ENCODE measurements around the gene FAM50A. TPM values are rescaled to one million over a fixed set of nuclear protein-coding genes. Genes with fewer than 3 reads are reported as not detected.

The FAM50A gene
- total RNA-seq, 1 experiment from 2014 or later: 57.4 TPM

DNA sequence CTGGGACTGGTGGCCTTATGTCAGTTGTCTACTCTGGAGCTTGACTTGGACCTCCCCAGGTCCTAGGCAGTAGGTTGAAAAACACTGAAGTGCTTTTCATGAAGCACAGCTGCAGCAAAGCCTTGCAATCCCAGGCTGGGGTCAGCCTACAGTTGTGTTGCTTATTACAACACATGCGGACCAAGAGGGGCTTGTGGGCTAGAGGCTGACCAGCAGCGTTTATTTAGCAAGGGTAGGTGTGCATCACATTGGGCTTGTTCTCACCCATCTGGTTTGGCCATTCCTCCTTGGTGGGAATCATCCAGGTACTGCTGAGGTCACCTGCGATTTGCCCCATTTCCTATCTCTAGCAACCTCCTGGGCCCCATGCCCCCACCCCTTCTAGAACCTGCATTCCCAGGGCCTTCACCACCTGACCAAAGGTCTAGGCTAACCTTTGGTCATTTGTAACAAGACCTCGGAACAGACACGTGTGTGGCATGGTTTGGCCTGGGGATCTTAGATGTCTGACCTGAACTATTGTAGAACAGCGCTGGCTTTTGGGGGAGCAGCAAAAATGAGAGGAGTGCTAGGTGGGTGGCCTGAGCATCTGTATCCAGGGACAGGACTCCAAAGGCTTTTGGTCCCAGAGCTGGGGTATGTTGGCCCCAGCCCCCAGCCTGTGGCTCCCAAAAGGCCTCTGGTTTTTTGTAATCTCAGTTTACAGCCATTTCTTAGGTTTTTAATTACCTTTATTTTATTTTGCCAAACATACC, 42.7 kb upstream of the FAM50A start:
- Histone ChIP-seq H4K8ac (replicated peaks; ENCODE audit: insufficient read length, low read depth, low read length) (no peak overlapping the region), H3K23me2 (ENCODE audit: insufficient read length, low read depth, low read length, poor library complexity, severe bottlenecking) (peaks cover 16% of the 10 kb centered on the region), H2AK5ac (ENCODE audit: insufficient read length, low read length) (no peak overlapping the region), H3K56ac (ENCODE audit: insufficient read length, low read depth, low read length) (no peak overlapping the region), H2BK12ac (ENCODE audit: insufficient read length, low read depth, low read length) (no peak overlapping the region), H4K20me1 (ENCODE audit: control insufficient read depth, insufficient read depth, insufficient read length) (no peaks in the 10 kb centered on the region), H3K23ac (ENCODE audit: insufficient read length, low read depth, low read length) (no peak overlapping the region), H3K4me1 (ENCODE audit: insufficient read depth, low read length) (no peaks in the 10 kb centered on the region), H4K5ac (ENCODE audit: insufficient read length, low read depth, low read length) (no peak overlapping the region), H3K27ac (ENCODE audit: insufficient read length, low read depth, low read length) (no peak overlapping the region), H3K27me3 (ENCODE audit: insufficient read depth, low read length) (no peaks in the 10 kb centered on the region), H2AFZ (ENCODE audit: low read length) (no peak overlapping the region), H4K91ac (ENCODE audit: insufficient read length, low read depth, low read length) (no peak overlapping the region), H3K4me2 (ENCODE audit: insufficient read depth, insufficient read length, low read length) (no peak overlapping the region), H2BK120ac (ENCODE audit: low read depth, low read length, poor library complexity, severe bottlenecking) (no peak overlapping the region), H2BK20ac (ENCODE audit: low read depth, low read length, poor library complexity, severe bottlenecking) (no peak overlapping the region), H3K4ac (ENCODE audit: low read depth, low read length) (no peak overlapping the region), H3K9me3 (ENCODE audit: control insufficient read depth, low read depth, low read length) (peaks cover 36% of the 10 kb centered on the region), H3K79me1 (ENCODE audit: insufficient read depth, low read depth, low read length, poor library complexity, severe bottlenecking) (no peaks in the 10 kb centered on the region), H3K18ac (ENCODE audit: insufficient read length, low read depth, low read length) (no peak overlapping the region), H3K14ac (ENCODE audit: insufficient read depth, low read length) (no peak overlapping the region), H3K79me2 (ENCODE audit: insufficient read depth, low read length) (peaks cover 3% of the 10 kb centered on the region; the same call in 1 of the 2 replicates), H2BK15ac (ENCODE audit: low read depth, low read length) (no peak overlapping the region), H3T11ph (ENCODE audit: low read length) (no peak overlapping the region), H2BK5ac (ENCODE audit: insufficient read length, low read length) (no peak overlapping the region), H3K9ac (ENCODE audit: extremely low read depth, insufficient read length, low read length) (no peak overlapping the region)
- H3K27ac Mint-ChIP-seq: peak overlapping the region in 2 of 3 experiments; percentile 53 to 79; a peak in 2 of 7 replicates
- no peak for TF ChIP-seq CTCF (conservative IDR thresholded peaks at IDR 0.05)
- H3K27me3 Mint-ChIP-seq (ENCODE audit: low read depth): peaks cover 5% of the 10 kb centered on the region
- peaks cover 74 to 79% of the 10 kb centered on the region in 2 experiments for H3K9me3 Mint-ChIP-seq
- no CpG with 5 or more reads among the region's 6 CpGs for WGBS (ENCODE audit: extremely low coverage, insufficient read length, low lambda C conversion rate)
- H3K4me3 Mint-ChIP-seq: peak overlapping the region; percentile 64 to 97; a peak in 3 of 5 replicates
- peak; percentile 66 for DNase-seq
- peaks cover 0 to 15% of the 10 kb centered on the region in 2 experiments; a peak in 2 of 4 replicates for H3K4me1 Mint-ChIP-seq
- peaks cover 30 to 47% (median 36%) of the 10 kb centered on the region in 3 experiments for H3K36me3 Mint-ChIP-seq (ENCODE audit: insufficient read depth in 1 of 3, low read depth in 3 of 3)
